Measurements from ENCODE around the gene KCNMA1. TPM values are rescaled to one million over a fixed set of nuclear protein-coding genes. Genes with fewer than 3 reads are reported as not detected.

KCNMA1 gene
- polyA plus RNA-seq, 1 donor from 2014 or later: 60.8 TPM

- Histone ChIP-seq H3K79me2 (replicated peaks; ENCODE audit: insufficient read depth, low read length) (no peaks in the 10 kb centered on the region), H3F3A (ENCODE audit: insufficient read depth, low read length, poor library complexity, severe bottlenecking) (no peaks in the 10 kb centered on the region), H3K27ac (ENCODE audit: low read length) (peak overlapping the region; percentile 70)
Observed at GRCh38 chr10:77359950-77360520, 277.6 kb downstream of the KCNMA1 start.

GRCh38 chr10:77359287-77359691 lies 278.3 kb downstream of the KCNMA1 start:
- H4K20me1 ChIP-seq (ENCODE audit: insufficient read depth): no peaks in the 10 kb centered on the region
- no peaks in the 10 kb centered on the region for H3F3A ChIP-seq (ENCODE audit: insufficient read depth, low read length, poor library complexity, severe bottlenecking)
- H3K4me3 ChIP-seq (ENCODE audit: low read length): no peak overlapping the region
- no peaks in the 10 kb centered on the region for H3K9me3 ChIP-seq (ENCODE audit: low read length)
- H3K9ac ChIP-seq (ENCODE audit: low read length): peak overlapping the region; percentile 19
- H3K79me2 ChIP-seq (replicated peaks; ENCODE audit: insufficient read depth, low read length): no peaks in the 10 kb centered on the region
- no peak overlapping the region for H3K4me2 ChIP-seq (ENCODE audit: low read length)
- H3K27ac ChIP-seq (ENCODE audit: low read length): peak overlapping the region; percentile 70
- H3K36me3 ChIP-seq (ENCODE audit: insufficient read depth, low read length): no peaks in the 10 kb centered on the region
- no peaks in the 10 kb centered on the region for H3K27me3 ChIP-seq (ENCODE audit: insufficient read depth, low read depth, low read length)
- TF ChIP-seq EP300 (conservative IDR thresholded peaks at IDR 0.05; ENCODE audit: poor library complexity, severe bottlenecking) (no peak), SMC3 (conservative IDR thresholded peaks at IDR 0.05; ENCODE audit: poor library complexity) (no peak)
- H3K9me2 ChIP-seq (ENCODE audit: insufficient read depth, low read length): no peaks in the 10 kb centered on the region
- H2AFZ ChIP-seq (ENCODE audit: low read depth, low read length): no peak overlapping the region

More at GRCh38 chr10:77359950-77360520, 277.6 kb downstream of the KCNMA1 start:
- H4K20me1 ChIP-seq (ENCODE audit: insufficient read depth): no peaks in the 10 kb centered on the region
- no peak overlapping the region for H2AFZ ChIP-seq (ENCODE audit: low read depth, low read length)
- no peaks in the 10 kb centered on the region for H3K27me3 ChIP-seq (ENCODE audit: insufficient read depth, low read depth, low read length)
- H3K9me3 ChIP-seq (ENCODE audit: low read length): no peaks in the 10 kb centered on the region
- H3K9ac ChIP-seq (ENCODE audit: low read length): peak overlapping the region; percentile 19
- no peaks in the 10 kb centered on the region for H3K9me2 ChIP-seq (ENCODE audit: insufficient read depth, low read length)
- H3K36me3 ChIP-seq (ENCODE audit: insufficient read depth, low read length): no peaks in the 10 kb centered on the region
- no peak overlapping the region for H3K4me2 ChIP-seq (ENCODE audit: low read length)
- no peak overlapping the region for H3K4me3 ChIP-seq (ENCODE audit: low read length)
- TF ChIP-seq CTCF (IDR thresholded peaks at IDR 0.05; ENCODE audit: poor library complexity, severe bottlenecking) (no peak), EP300 (conservative IDR thresholded peaks at IDR 0.05; ENCODE audit: poor library complexity, severe bottlenecking) (no peak), RAD21 (conservative IDR thresholded peaks at IDR 0.05) (no peak), MXI1 (conservative IDR thresholded peaks at IDR 0.05; ENCODE audit: poor library complexity, severe bottlenecking) (no peak), SMC3 (conservative IDR thresholded peaks at IDR 0.05; ENCODE audit: poor library complexity) (no peak), REST (IDR thresholded peaks at IDR 0.05; ENCODE audit: borderline replicate concordance) (no peak), TAF1 (IDR thresholded peaks at IDR 0.05; ENCODE audit: low read depth) (no peak), POLR2AphosphoS5 (IDR thresholded peaks at IDR 0.05) (no peak)

- no peak overlapping the region for H3K9ac ChIP-seq (ENCODE audit: low read length)
- no peaks in the 10 kb centered on the region for H4K20me1 ChIP-seq (ENCODE audit: insufficient read depth)
- TF ChIP-seq CTCF (IDR thresholded peaks at IDR 0.05; ENCODE audit: poor library complexity, severe bottlenecking) (no peak), TAF1 (IDR thresholded peaks at IDR 0.05; ENCODE audit: low read depth) (no peak), REST (IDR thresholded peaks at IDR 0.05; ENCODE audit: borderline replicate concordance) (no peak), RAD21 (conservative IDR thresholded peaks at IDR 0.05) (no peak), EP300 (conservative IDR thresholded peaks at IDR 0.05; ENCODE audit: poor library complexity, severe bottlenecking) (no peak), SMC3 (conservative IDR thresholded peaks at IDR 0.05; ENCODE audit: poor library complexity) (no peak), POLR2AphosphoS5 (IDR thresholded peaks at IDR 0.05) (no peak), MXI1 (conservative IDR thresholded peaks at IDR 0.05; ENCODE audit: poor library complexity, severe bottlenecking) (no peak), EZH2 (IDR thresholded peaks at IDR 0.05; ENCODE audit: borderline replicate concordance, insufficient read depth, low read length, poor library complexity, severe bottlenecking) (no peak)
- H3K4me3 ChIP-seq (ENCODE audit: low read length): no peak overlapping the region
- no peak overlapping the region for H2AFZ ChIP-seq (ENCODE audit: low read depth, low read length)
- no peaks in the 10 kb centered on the region for H3K9me2 ChIP-seq (ENCODE audit: insufficient read depth, low read length)
- H3K79me2 ChIP-seq (replicated peaks; ENCODE audit: insufficient read depth, low read length): no peaks in the 10 kb centered on the region
- H3K27me3 ChIP-seq (ENCODE audit: insufficient read depth, low read depth, low read length): no peaks in the 10 kb centered on the region
- no peak overlapping the region for H3K4me2 ChIP-seq (ENCODE audit: low read length)
- H3K36me3 ChIP-seq (ENCODE audit: insufficient read depth, low read length): no peaks in the 10 kb centered on the region
- no peaks in the 10 kb centered on the region for H3K9me3 ChIP-seq (ENCODE audit: low read length)
- H3F3A ChIP-seq (ENCODE audit: insufficient read depth, low read length, poor library complexity, severe bottlenecking): no peaks in the 10 kb centered on the region
- peak overlapping the region; percentile 70 for H3K27ac ChIP-seq (ENCODE audit: low read length)
Observed at GRCh38 chr10:77358656-77359055, 279.0 kb downstream of the KCNMA1 start.

All from neural cell (in vitro differentiated cells).